Lower lobe of right lung (tissue), 2 donors: ENCODE data around the gene PACRG. TPM values are rescaled to one million over a fixed set of nuclear protein-coding genes. Genes with fewer than 3 reads are reported as not detected.
A peak's percentile ranks its signal among the peaks of the same experiment; 100 is the strongest.

Experiments
- ATAC-seq, 2 donors: fragments of 200-7000 bp; cut with Tn5 transposase; one replicate each; pipeline ENCODE4 v1.9.1; 2020 to 2022; ENCODE audit warnings: mild to moderate bottlenecking in 2 of 2, moderate library complexity in 2 of 2
- DNase-seq: peaks from one replicate; pipeline ENCODE4 v3.0.0-alpha.2; 2020
- H3K27ac ChIP-seq: fragments of 200-600 bp; one replicate; pipeline ENCODE4 v1.8.0; 2022
- H3K27me3 ChIP-seq: fragments of 200-600 bp; one replicate; pipeline ENCODE4 v1.8.0; 2022; ENCODE audit warnings: low read depth
- H3K36me3 ChIP-seq: fragments of 200-600 bp; one replicate; pipeline ENCODE4 v1.8.0; 2022; ENCODE audit warnings: mild to moderate bottlenecking
- H3K4me1 ChIP-seq: fragments of 200-600 bp; one replicate; pipeline ENCODE4 v1.8.0; 2022
- H3K4me3 ChIP-seq: fragments of 200-600 bp; one replicate; pipeline ENCODE4 v1.8.0; 2022; ENCODE audit warnings: mild to moderate bottlenecking
- H3K9me3 ChIP-seq: fragments of 200-600 bp; one replicate; pipeline ENCODE4 v1.8.0; 2022
- intact Hi-C: fragments of 100-400 bp; cut with DNase I; formaldehyde crosslinking; loops from one replicate; pipeline ENCODE4 v1.11.0; 2022
- total RNA-seq: library from RNA; stranded (reverse); fragmentation: NEBNext Ultra II Directional; extraction: Animal tissue kit (Norgen Biotek cat#: 25700); gene quantifications from one replicate; pipeline ENCODE4 v1.2.1, GENCODE V29; 2021
- TF ChIP-seq, protein P1 (sequence below): fragments of 200-600 bp; IDR thresholded peaks from one replicate; pipeline ENCODE4 v1.8.0; 2022; ENCODE audit warnings: antibody characterized with exemption, mild to moderate bottlenecking
- donor health status: DM: no; HTN: yes; CAD: no; lungs with severe emphysema.

The PACRG gene
- total RNA-seq, 1 donor from 2014 or later = 5.5 TPM

DNA sequence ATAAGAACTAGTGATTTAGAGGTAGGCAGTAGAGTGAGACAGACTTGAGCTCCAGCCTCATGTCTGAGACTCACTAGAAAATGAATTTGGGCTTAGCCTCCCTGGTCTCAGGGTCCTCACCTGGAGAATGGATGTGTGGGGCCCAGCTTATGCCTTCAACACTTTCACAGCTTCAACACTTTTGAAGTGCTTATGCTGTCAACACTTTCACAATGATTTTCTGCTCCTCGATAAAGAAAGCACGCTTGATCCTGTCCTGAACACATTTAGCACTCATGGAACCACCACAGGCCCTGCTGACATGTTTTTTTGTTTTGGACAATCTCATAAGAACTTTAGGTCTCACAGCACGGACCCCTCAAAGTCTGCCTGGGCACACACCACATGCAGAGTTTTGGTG is 229.3 kb downstream of the PACRG start:
- TF ChIP-seq, protein P1, sequence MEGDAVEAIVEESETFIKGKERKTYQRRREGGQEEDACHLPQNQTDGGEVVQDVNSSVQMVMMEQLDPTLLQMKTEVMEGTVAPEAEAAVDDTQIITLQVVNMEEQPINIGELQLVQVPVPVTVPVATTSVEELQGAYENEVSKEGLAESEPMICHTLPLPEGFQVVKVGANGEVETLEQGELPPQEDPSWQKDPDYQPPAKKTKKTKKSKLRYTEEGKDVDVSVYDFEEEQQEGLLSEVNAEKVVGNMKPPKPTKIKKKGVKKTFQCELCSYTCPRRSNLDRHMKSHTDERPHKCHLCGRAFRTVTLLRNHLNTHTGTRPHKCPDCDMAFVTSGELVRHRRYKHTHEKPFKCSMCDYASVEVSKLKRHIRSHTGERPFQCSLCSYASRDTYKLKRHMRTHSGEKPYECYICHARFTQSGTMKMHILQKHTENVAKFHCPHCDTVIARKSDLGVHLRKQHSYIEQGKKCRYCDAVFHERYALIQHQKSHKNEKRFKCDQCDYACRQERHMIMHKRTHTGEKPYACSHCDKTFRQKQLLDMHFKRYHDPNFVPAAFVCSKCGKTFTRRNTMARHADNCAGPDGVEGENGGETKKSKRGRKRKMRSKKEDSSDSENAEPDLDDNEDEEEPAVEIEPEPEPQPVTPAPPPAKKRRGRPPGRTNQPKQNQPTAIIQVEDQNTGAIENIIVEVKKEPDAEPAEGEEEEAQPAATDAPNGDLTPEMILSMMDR = no peak
- Histone ChIP-seq H3K4me3 (no peak overlapping the region), H3K4me1 (no peaks in the 10 kb centered on the region), H3K36me3 (no peaks in the 10 kb centered on the region), H3K27me3 (no peaks in the 10 kb centered on the region), H3K27ac (no peak overlapping the region), H3K9me3 (no peaks in the 10 kb centered on the region)
- no peak for DNase-seq
- ATAC-seq = no peak
- intact Hi-C loops = no loop called here

GRCh38 chr6:162960679-162961457 is 233.1 kb downstream of the PACRG start:
- no peak overlapping the region for H3K4me3 ChIP-seq
- DNase-seq = no peak
- no peak overlapping the region for H3K27ac ChIP-seq
- no peaks in the 10 kb centered on the region for H3K4me1 ChIP-seq
- H3K9me3 ChIP-seq = no peaks in the 10 kb centered on the region
- TF ChIP-seq, protein P1 = no peak
- intact Hi-C loops = no loop called here
- ATAC-seq = no peak
- H3K36me3 ChIP-seq = no peaks in the 10 kb centered on the region
- H3K27me3 ChIP-seq = no peaks in the 10 kb centered on the region

- DNase-seq = no peak
- TF ChIP-seq, protein P1 = no peak
Measured at GRCh38 chr6:162962093-162962492, 234.3 kb downstream of the PACRG start.

GRCh38 chr6:162963861-162964260 is 236.1 kb downstream of the PACRG start:
- TF ChIP-seq, protein P1 = no peak
- no peaks in the 10 kb centered on the region for H3K4me1 ChIP-seq
- H3K4me3 ChIP-seq = no peak overlapping the region
- intact Hi-C loops = no loop called here
- no peak for ATAC-seq
- no peak overlapping the region for H3K27ac ChIP-seq
- no peak for DNase-seq
- no peaks in the 10 kb centered on the region for H3K27me3 ChIP-seq
- H3K36me3 ChIP-seq = no peaks in the 10 kb centered on the region
- no peaks in the 10 kb centered on the region for H3K9me3 ChIP-seq

More at GRCh38 chr6:162962093-162962492, 234.3 kb downstream of the PACRG start:
- intact Hi-C loops = no loop called here
- H3K27me3 ChIP-seq = no peaks in the 10 kb centered on the region
- no peak overlapping the region for H3K4me3 ChIP-seq
- H3K36me3 ChIP-seq = no peaks in the 10 kb centered on the region
- H3K9me3 ChIP-seq = no peaks in the 10 kb centered on the region
- no peak overlapping the region for H3K27ac ChIP-seq
- no peak for ATAC-seq
- H3K4me1 ChIP-seq = no peaks in the 10 kb centered on the region

DNA sequence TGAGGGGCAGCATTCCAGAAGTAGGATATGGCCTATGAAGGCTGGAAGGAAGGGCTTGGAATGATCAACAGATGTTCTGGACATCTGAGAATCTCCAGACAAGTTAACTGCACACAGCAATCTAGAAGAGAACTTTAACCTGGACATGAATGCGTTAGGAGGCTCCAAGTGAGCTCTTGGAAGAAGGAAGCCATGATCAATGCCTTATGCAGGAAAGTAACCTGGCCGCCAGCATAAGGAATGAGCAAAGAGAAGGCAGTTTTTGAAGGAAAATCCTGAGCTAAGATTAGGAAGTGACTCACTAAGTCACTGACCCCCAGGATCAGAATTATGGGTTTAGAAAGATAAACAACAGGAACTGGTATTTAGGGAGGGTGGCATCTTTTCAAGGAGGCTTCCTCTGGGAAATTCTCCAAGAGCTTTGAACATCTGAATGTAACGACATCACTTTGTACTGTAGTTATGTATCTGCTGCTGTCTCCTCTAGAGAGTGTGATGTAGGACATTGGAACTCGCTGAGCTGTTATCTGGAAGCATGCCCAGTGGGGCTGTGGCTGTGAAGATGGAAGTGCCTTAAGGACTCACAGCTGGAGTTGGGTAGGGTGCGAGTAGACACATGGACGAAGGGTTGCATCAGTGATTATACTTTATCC is 236.8 kb downstream of the PACRG start:
- peak; percentile 55 to 78 for ATAC-seq

More for the DNA sequence above, 236.8 kb downstream of the PACRG start:
- TF ChIP-seq, protein P1 = no peak
- no peak overlapping the region for H3K4me3 ChIP-seq
- H3K27me3 ChIP-seq = no peaks in the 10 kb centered on the region
- intact Hi-C loops = no loop called here
- no peak for DNase-seq
- no peaks in the 10 kb centered on the region for H3K36me3 ChIP-seq
- no peak overlapping the region for H3K27ac ChIP-seq
- no peaks in the 10 kb centered on the region for H3K4me1 ChIP-seq
- H3K9me3 ChIP-seq = no peaks in the 10 kb centered on the region
